ENCODE data around the gene MTNR1B. TPM values are rescaled to one million over a fixed set of nuclear protein-coding genes. Genes with fewer than 3 reads are reported as not detected.

The MTNR1B gene
- total RNA-seq, 1 donor from 2014 or later = not detected

DNA sequence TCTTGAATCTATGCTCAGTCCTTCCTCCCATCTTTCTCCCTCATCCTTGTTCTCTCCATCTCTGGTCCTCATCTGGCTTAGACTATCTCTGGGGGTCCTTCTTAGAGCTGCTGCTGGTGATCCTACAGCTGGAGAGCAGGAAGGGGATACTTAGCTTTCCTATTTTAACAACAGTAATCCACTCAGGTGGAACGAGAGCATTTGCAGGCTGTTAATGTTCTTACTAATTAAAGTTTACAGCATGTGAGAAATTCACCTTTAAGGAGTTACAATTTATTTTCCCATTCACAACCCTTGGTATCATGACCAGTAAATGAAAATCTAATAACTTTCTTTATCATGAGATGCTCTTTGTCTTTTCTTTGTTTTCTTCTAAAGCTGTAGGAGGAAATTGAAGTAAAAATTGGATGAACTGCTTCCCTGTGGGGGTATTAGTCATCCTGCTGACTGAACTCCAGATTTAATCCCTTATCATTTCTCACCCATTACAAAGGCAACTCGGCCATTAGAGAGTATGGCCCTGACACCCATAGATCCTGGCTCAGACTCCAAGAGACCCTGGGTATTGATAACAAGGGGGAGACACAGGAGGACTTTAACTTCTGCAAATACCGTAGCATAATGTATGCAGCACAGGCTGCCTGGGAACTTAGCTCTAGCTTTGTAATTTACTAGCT, 37.6 kb upstream of the MTNR1B start:
- H3K4me3 Mint-ChIP-seq (ENCODE audit: unreplicated experiment) = no peak overlapping the region
- no peak overlapping the region for H3K27ac Mint-ChIP-seq (ENCODE audit: unreplicated experiment)

GRCh38 chr11:92939305-92939704, 30.1 kb upstream of the MTNR1B start:
- no peaks in the 10 kb centered on the region for H3K36me3 Mint-ChIP-seq (ENCODE audit: low read depth, unreplicated experiment)
- no peak for DNase-seq (ENCODE audit: low spot score)
- TF ChIP-seq, protein P1, sequence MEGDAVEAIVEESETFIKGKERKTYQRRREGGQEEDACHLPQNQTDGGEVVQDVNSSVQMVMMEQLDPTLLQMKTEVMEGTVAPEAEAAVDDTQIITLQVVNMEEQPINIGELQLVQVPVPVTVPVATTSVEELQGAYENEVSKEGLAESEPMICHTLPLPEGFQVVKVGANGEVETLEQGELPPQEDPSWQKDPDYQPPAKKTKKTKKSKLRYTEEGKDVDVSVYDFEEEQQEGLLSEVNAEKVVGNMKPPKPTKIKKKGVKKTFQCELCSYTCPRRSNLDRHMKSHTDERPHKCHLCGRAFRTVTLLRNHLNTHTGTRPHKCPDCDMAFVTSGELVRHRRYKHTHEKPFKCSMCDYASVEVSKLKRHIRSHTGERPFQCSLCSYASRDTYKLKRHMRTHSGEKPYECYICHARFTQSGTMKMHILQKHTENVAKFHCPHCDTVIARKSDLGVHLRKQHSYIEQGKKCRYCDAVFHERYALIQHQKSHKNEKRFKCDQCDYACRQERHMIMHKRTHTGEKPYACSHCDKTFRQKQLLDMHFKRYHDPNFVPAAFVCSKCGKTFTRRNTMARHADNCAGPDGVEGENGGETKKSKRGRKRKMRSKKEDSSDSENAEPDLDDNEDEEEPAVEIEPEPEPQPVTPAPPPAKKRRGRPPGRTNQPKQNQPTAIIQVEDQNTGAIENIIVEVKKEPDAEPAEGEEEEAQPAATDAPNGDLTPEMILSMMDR (IDR thresholded peaks at IDR 0.05; ENCODE audit: unreplicated experiment) = no peak
- H3K27ac Mint-ChIP-seq (ENCODE audit: unreplicated experiment) = no peak overlapping the region
- no peaks in the 10 kb centered on the region for H3K27me3 Mint-ChIP-seq (ENCODE audit: unreplicated experiment)
- no peak overlapping the region for H3K4me3 Mint-ChIP-seq (ENCODE audit: unreplicated experiment)
- no peaks in the 10 kb centered on the region for H3K9me3 Mint-ChIP-seq (ENCODE audit: unreplicated experiment)
- no peaks in the 10 kb centered on the region for H3K4me1 Mint-ChIP-seq (ENCODE audit: unreplicated experiment)

More for the DNA sequence above, 37.6 kb upstream of the MTNR1B start:
- Mint-ChIP-seq H3K36me3 (ENCODE audit: low read depth, unreplicated experiment) (no peaks in the 10 kb centered on the region), H3K9me3 (ENCODE audit: unreplicated experiment) (no peaks in the 10 kb centered on the region), H3K4me1 (ENCODE audit: unreplicated experiment) (no peaks in the 10 kb centered on the region), H3K27me3 (ENCODE audit: unreplicated experiment) (no peaks in the 10 kb centered on the region)
- no peak for DNase-seq (ENCODE audit: low spot score)
- TF ChIP-seq, protein P1 (IDR thresholded peaks at IDR 0.05; ENCODE audit: unreplicated experiment) = no peak

GRCh38 chr11:92941676-92942571, 27.5 kb upstream of the MTNR1B start:
- TF ChIP-seq, protein P1 (IDR thresholded peaks at IDR 0.05; ENCODE audit: unreplicated experiment) = peak; percentile 69
- Mint-ChIP-seq H3K4me3 (ENCODE audit: unreplicated experiment) (no peak overlapping the region), H3K27me3 (ENCODE audit: unreplicated experiment) (peaks cover 2% of the 10 kb centered on the region), H3K27ac (ENCODE audit: unreplicated experiment) (no peak overlapping the region), H3K9me3 (ENCODE audit: unreplicated experiment) (no peaks in the 10 kb centered on the region), H3K4me1 (ENCODE audit: unreplicated experiment) (no peaks in the 10 kb centered on the region), H3K36me3 (ENCODE audit: low read depth, unreplicated experiment) (no peaks in the 10 kb centered on the region)
- no peak for DNase-seq (ENCODE audit: low spot score)

GRCh38 chr11:92946707-92947106, 22.7 kb upstream of the MTNR1B start:
- peaks cover 2% of the 10 kb centered on the region for H3K27me3 Mint-ChIP-seq (ENCODE audit: unreplicated experiment)

More at GRCh38 chr11:92946707-92947106, 22.7 kb upstream of the MTNR1B start:
- Mint-ChIP-seq H3K4me1 (ENCODE audit: unreplicated experiment) (no peaks in the 10 kb centered on the region), H3K9me3 (ENCODE audit: unreplicated experiment) (peaks cover 13% of the 10 kb centered on the region), H3K36me3 (ENCODE audit: low read depth, unreplicated experiment) (peaks cover 13% of the 10 kb centered on the region), H3K27ac (ENCODE audit: unreplicated experiment) (no peak overlapping the region), H3K4me3 (ENCODE audit: unreplicated experiment) (no peak overlapping the region)
- no peak for DNase-seq (ENCODE audit: low spot score)
- TF ChIP-seq, protein P1 (IDR thresholded peaks at IDR 0.05; ENCODE audit: unreplicated experiment) = no peak

All from endothelial cell (in vitro differentiated cells).